Brain microvascular endothelial cell (primary cell): Measurements from ENCODE around the gene LGALS16.
A peak's percentile ranks its signal among the peaks of the same experiment; 100 is the strongest.

ENCODE experiments used
- DNase-seq: peaks from one replicate; pipeline ENCODE4 v3.0.0-alpha.2; 2020
- H3K27ac ChIP-seq: fragments of 250-450 bp; sonication (Bioruptor Pico); 2 replicates; pipeline ENCODE4 v1.5.1; 2020; ENCODE audit warnings: mild to moderate bottlenecking, moderate library complexity
- H3K27me3 ChIP-seq: fragments of 250-450 bp; sonication (Bioruptor Pico); replicated peaks from 2 replicates; pipeline ENCODE4 v1.5.1; 2020; ENCODE audit warnings: mild to moderate bottlenecking
- H3K36me3 ChIP-seq: fragments of 250-450 bp; sonication (Bioruptor Pico); replicated peaks from 2 replicates; pipeline ENCODE4 v1.5.1; 2020; ENCODE audit warnings: mild to moderate bottlenecking
- H3K4me3 ChIP-seq: 2 replicates; pipeline ENCODE4 v1.5.1; 2011; ENCODE audit warnings: low read depth, mild to moderate bottlenecking, control low read depth, low read length, moderate library complexity
- in situ Hi-C: cut with HindIII; loops from 2 replicates; pipeline ENCODE4 v1.10.0; 2017; ENCODE audit warnings: low sequenced_read_pairs, low pct_ligation_motif_present
- TF ChIP-seq, protein P1 (sequence below): IDR thresholded peaks from 2 replicates; pipeline ENCODE4 v1.5.1; 2011; ENCODE audit warnings: low read depth, mild to moderate bottlenecking, moderate library complexity, low read length, control low read depth, inconsistent platforms; ENCODE audit errors: missing control alignments

LGALS16 gene

DNA sequence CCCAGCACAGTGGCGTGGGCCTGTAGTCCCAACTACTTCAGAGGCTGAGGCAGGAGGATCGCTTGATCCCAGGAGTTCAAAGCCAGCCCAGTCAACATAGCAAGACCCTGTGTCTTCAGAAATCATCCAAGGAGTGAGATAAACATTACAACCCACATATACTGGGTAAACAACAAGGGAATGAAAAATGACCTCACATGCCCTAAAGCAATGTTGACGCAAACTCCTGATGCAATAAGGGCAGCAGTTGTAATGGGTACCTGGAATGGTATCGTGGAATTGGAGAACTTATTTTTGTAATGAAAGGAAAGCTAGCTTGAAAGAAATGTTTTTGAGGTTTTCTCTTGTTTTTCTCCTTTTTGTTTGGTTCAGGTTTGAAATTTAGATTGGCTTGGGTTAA lies 24.5 kb upstream of the LGALS16 start:
- Histone ChIP-seq H3K27ac (no peak overlapping the region), H3K4me3 (no peak overlapping the region), H3K36me3 (no peaks in the 10 kb centered on the region), H3K27me3 (no peaks in the 10 kb centered on the region)
- TF ChIP-seq, protein P1, sequence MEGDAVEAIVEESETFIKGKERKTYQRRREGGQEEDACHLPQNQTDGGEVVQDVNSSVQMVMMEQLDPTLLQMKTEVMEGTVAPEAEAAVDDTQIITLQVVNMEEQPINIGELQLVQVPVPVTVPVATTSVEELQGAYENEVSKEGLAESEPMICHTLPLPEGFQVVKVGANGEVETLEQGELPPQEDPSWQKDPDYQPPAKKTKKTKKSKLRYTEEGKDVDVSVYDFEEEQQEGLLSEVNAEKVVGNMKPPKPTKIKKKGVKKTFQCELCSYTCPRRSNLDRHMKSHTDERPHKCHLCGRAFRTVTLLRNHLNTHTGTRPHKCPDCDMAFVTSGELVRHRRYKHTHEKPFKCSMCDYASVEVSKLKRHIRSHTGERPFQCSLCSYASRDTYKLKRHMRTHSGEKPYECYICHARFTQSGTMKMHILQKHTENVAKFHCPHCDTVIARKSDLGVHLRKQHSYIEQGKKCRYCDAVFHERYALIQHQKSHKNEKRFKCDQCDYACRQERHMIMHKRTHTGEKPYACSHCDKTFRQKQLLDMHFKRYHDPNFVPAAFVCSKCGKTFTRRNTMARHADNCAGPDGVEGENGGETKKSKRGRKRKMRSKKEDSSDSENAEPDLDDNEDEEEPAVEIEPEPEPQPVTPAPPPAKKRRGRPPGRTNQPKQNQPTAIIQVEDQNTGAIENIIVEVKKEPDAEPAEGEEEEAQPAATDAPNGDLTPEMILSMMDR, result no peak
- no peak for DNase-seq
- in situ Hi-C loops, result no loop called here

DNA sequence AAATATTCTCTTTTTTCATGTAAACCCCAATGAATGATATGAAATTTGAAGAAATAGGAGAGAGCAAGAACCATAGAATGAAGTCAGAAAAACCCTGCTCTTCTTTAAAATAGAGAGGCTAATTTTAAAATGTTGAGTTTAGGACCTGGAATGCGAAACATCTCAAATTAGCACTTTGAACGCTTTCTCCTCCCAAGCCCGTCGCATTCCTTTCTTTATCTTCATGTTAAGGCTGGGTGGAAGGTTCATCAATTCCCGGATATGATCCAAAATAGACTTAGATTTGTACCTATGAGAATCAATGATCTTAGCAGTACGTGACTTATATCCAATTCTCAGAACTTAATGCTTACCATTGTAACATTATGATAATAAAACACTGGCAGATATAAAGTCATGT lies 24.1 kb upstream of the LGALS16 start:
- DNase-seq, result no peak
- in situ Hi-C loops, result no loop called here
- Histone ChIP-seq H3K27me3 (no peaks in the 10 kb centered on the region), H3K36me3 (no peaks in the 10 kb centered on the region), H3K4me3 (no peak overlapping the region), H3K27ac (no peak overlapping the region)
- TF ChIP-seq, protein P1, result no peak

DNA sequence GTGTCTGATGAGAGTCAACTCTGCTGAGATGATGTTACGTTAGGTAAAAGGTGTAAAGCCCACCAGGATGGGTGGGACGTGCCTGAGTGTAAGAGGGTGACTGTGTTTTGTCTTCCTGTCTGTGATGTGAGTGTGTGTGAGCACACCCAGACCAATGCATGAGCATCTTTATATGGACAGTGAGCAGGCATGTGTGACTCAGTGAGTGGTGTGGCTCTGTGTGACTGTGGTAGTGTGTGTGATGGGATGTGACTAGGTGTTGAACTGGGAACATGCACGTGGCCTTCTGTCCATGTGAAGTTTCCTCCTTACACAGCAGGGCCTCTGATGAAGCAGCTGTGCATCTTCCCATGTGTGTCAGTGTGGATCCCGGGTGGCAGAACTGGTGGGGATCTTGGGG lies 17.8 kb upstream of the LGALS16 start:
- H3K27ac ChIP-seq, result no peak overlapping the region
- TF ChIP-seq, protein P1, result no peak
- H3K36me3 ChIP-seq, result no peaks in the 10 kb centered on the region
- H3K4me3 ChIP-seq, result no peak overlapping the region
- H3K27me3 ChIP-seq, result no peaks in the 10 kb centered on the region
- in situ Hi-C loops, result no loop called here
- DNase-seq, result no peak

DNA sequence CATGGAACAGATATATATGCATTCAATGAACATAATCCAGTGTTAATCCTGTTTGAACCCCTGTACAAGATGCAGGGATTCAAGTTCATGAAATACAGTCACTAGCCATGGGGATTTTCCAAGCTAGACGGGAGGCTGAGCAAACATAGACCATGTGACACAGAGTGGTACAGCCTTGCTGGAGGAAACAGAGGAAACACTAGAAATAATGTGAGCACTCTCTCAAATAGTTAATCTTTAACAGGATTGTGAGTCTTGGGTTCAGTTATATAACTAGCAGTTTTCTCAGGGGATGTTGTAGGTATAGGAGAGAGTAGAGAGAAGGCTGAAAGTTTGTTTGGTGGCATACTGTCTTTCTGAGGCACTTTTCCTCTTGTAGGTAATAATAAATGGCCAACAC lies 13.9 kb upstream of the LGALS16 start:
- H3K27me3 ChIP-seq, result no peaks in the 10 kb centered on the region
- no peak overlapping the region for H3K27ac ChIP-seq
- H3K4me3 ChIP-seq, result no peak overlapping the region
- no peak for DNase-seq
- in situ Hi-C loops, result no loop called here
- no peaks in the 10 kb centered on the region for H3K36me3 ChIP-seq
- TF ChIP-seq, protein P1, result no peak

DNA sequence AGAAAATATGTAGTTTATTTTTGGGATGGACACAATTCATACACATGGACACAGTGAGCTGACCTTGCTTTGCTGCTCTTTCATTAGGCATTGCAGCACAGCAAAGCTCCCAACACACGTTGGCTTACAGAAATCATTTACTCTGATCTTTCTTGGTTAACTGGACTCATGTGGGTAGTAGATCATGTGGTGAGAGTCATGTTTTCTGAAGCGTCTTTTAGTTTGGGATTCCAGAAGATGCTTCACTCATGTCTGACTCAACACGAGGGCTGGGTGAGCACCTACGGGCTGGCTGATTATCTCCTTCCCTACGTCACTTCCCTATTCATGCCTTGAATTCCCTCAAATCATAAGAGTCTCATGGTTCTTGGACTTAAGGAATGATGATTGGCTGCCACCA lies 12.1 kb upstream of the LGALS16 start:
- H3K4me3 ChIP-seq, result no peak overlapping the region
- TF ChIP-seq, protein P1, result no peak
- in situ Hi-C loops, result no loop called here
- DNase-seq, result no peak
- H3K27me3 ChIP-seq, result no peaks in the 10 kb centered on the region
- H3K36me3 ChIP-seq, result no peaks in the 10 kb centered on the region
- no peak overlapping the region for H3K27ac ChIP-seq

DNA sequence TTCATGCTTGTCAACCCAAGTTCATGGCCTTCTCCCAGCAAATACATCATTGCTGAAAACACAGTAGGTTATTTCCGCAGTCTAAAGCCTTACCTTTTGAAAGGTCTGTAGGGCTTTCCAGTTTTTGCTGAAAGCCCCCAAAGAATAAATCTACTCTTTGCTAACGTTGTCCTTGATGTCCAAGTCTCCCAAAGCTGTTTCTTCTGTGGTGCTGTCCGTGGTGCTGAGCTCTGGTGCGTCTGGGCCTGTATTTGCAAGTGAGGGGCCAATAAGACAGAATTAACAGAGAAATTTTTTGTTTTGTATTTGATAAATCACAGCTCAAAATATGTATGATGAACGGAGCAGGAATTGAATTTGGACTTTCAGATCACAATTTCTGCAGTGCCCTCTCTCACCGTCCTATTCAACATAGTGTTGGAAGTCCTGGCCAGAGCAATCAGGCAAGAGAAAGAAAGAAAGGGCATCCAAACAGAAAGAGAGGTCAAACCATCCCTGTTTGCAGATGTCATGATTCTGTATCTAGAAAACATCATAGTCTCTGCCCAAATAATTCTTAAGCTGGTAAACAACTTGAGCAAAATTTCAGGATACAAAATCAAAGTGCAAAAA lies 9.8 kb upstream of the LGALS16 start:
- TF ChIP-seq, protein P1, result no peak
- in situ Hi-C loops, result no loop called here
- Histone ChIP-seq H3K27ac (no peak overlapping the region), H3K36me3 (no peaks in the 10 kb centered on the region), H3K4me3 (no peak overlapping the region), H3K27me3 (no peaks in the 10 kb centered on the region)
- peak; percentile 7 for DNase-seq
